BJ (cell line): ENCODE measurements around the gene OR13C5. TPM values are rescaled to one million over a fixed set of nuclear protein-coding genes. Genes with fewer than 3 reads are reported as not detected.

Experiments
- CTCF ChIA-PET: fragments of 350-600 bp; formaldehyde crosslinking; extraction: SDS; loops from one replicate; lab custom pipeline; 2021; ENCODE audit warnings: antibody characterized with exemption, inconsistent platforms; lab: Yijun Ruan, JAX
- POLR2A ChIA-PET: fragments of 300-600 bp; sonication (Branson Sonifier 250); formaldehyde crosslinking; extraction: SDS; loops from one replicate; lab custom pipeline; 2021; ENCODE audit warnings: antibody characterized with exemption; lab: Charles Lee
- DNase-seq: peaks from one replicate; pipeline ENCODE4 v3.0.0-alpha.2; 2011; ENCODE audit warnings: low read depth
- H3K27me3 ChIP-seq: 2 replicates; pipeline ENCODE4 v1.6.0; 2011; ENCODE audit warnings: low read length; ENCODE audit not compliant: control insufficient read depth, insufficient read depth
- H3K36me3 ChIP-seq: 2 replicates; pipeline ENCODE4 v1.5.1; 2011; ENCODE audit warnings: low read length; ENCODE audit not compliant: control insufficient read depth, insufficient read depth
- H3K4me3 ChIP-seq: 2 replicates; pipeline ENCODE4 v1.5.1; 2011; ENCODE audit warnings: low read depth, mild to moderate bottlenecking, control low read depth, low read length
- polyA plus RNA-seq: library from polyadenylated mRNA; depleted of rRNA; stranded (reverse); fragments of >200 nt; gene quantifications from 2 replicates; pipeline ENCODE4 v1.2.3, GENCODE V29; 2011
- TF ChIP-seq, protein P1 (sequence below): IDR thresholded peaks from 2 replicates; pipeline ENCODE4 v1.5.1; 2011; ENCODE audit warnings: low read depth, mild to moderate bottlenecking, control low read depth, inconsistent platforms, low read length, moderate library complexity; ENCODE audit not compliant: insufficient read depth

OR13C5 gene
- polyA plus RNA-seq, 1 experiment = not detected

DNA sequence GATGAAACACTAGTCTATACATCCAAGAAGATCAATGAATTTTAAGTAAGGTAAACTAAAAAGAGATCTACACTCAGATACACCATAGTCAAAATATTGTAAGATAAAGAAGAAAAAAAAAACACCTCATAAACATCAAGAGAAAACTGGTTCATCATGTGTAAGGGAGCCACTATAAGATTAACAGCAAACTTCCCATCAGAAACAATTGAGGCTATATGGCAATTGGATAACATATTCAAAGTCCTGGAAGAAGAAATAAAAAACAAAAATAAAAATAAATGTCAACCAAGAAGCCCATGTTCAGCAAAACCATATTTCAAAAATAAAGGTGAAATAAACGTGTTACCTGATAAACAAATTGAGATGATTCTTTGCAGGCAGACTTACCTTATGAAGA, 26.6 kb downstream of the OR13C5 start:
- DNase-seq = no peak
- ChIA-PET CTCF (no interaction called here), POLR2A (no interaction called here)
- TF ChIP-seq, protein P1, sequence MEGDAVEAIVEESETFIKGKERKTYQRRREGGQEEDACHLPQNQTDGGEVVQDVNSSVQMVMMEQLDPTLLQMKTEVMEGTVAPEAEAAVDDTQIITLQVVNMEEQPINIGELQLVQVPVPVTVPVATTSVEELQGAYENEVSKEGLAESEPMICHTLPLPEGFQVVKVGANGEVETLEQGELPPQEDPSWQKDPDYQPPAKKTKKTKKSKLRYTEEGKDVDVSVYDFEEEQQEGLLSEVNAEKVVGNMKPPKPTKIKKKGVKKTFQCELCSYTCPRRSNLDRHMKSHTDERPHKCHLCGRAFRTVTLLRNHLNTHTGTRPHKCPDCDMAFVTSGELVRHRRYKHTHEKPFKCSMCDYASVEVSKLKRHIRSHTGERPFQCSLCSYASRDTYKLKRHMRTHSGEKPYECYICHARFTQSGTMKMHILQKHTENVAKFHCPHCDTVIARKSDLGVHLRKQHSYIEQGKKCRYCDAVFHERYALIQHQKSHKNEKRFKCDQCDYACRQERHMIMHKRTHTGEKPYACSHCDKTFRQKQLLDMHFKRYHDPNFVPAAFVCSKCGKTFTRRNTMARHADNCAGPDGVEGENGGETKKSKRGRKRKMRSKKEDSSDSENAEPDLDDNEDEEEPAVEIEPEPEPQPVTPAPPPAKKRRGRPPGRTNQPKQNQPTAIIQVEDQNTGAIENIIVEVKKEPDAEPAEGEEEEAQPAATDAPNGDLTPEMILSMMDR = no peak
- H3K4me3 ChIP-seq = no peak overlapping the region
- H3K36me3 ChIP-seq = no peaks in the 10 kb centered on the region
- no peaks in the 10 kb centered on the region for H3K27me3 ChIP-seq

DNA sequence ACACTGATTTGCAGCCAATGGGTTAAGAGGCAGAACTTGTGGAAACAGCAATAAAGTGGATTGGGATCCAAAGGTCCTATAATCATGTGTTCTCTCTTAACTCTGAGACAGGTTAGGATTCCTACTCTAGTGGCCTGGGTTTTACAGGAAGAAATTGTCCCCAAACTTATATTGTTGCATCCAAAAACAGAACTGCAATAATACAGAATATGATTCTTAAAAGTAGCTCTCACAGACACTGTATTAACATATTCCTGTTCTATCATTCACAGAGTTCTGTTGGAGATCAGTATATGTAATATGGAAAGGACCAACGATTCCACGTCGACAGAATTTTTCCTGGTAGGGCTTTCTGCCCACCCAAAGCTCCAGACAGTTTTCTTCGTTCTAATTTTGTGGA, 30.3 kb downstream of the OR13C5 start, which contains the start of gene OR13C8:
Gene OR13C8 (plus strand): TSS at position 301 of the 400 bp plus-strand sequence. CDS start 0 bp downstream, at position 301.
- ChIA-PET CTCF (no interaction called here), POLR2A (no interaction called here)
- no peak for DNase-seq
- Histone ChIP-seq H3K36me3 (no peaks in the 10 kb centered on the region), H3K4me3 (no peak within 1 kb of the TSS), H3K27me3 (no peaks in the 10 kb centered on the region)
- TF ChIP-seq, protein P1 = no peak

DNA sequence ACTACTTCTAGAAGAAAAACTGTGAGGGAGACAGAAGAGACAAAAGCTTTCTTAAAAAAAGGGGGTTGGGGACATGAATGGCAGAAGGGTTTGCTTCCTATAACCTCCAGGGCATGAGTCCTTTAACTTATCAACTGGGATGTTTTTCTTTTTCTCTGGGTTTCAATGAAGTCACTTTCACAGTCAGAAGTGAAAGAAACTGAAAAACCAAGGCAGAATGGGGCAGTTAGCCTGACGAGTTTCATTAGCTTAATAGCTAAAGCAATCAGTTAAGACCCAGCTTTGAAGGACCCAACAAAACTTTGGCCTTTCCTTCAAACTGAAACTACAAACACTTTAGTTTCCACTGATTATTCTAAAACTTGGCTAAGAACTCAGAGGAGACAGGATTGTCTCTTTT, 34.9 kb downstream of the OR13C5 start:
- H3K4me3 ChIP-seq = no peak overlapping the region
- TF ChIP-seq, protein P1 = no peak
- H3K36me3 ChIP-seq = no peaks in the 10 kb centered on the region
- no peaks in the 10 kb centered on the region for H3K27me3 ChIP-seq
- DNase-seq = no peak
- CTCF ChIA-PET = interaction anchor here (1.2 kb wide), 1 partner anchor 25 kb away, joined by 3 read pairs; no protein-coding TSS in a partner anchor
- POLR2A ChIA-PET = no interaction called here

DNA sequence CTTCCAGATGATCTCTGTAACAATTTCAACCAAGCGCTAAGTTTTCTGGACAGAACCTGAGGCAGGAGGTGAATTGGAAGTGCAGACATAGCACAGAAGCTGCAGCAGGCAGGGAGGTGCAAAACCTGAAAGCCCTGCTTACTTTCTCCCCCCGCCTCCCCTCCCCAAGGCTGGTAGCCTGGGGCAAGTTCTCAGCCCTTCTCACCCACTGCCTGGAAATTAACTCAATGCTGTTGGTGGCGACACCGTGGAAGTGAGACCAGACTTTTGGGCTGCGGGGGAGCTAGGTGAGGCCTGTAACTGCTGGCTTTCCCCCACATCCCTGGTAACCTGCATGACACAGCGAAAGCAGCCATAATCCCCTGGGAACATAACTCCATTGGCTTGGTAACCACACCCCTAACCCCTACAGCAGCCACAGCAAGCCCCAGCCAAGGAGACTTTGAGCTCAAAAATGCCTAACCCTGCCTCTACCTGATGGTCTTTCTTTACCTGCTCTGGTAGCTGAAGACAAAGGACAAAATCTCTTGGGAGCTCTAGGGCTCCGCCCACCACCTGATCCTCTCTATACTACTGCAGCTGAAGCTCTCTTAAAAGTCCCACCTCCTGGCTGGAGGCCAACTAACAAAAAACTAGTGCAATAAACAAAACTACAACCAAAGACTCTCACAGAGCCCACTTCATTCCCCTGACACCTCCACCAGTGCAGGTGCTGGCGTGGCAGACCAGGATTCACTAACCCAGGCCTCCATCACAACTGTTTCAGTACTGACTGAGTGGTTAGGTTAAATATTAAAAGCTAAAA, 42.2 kb downstream of the OR13C5 start:
- CTCF ChIA-PET = no interaction called here
- TF ChIP-seq, protein P1 = no peak
- H3K4me3 ChIP-seq = no peak overlapping the region
- H3K27me3 ChIP-seq = no peaks in the 10 kb centered on the region
- no peaks in the 10 kb centered on the region for H3K36me3 ChIP-seq
- DNase-seq = no peak
- POLR2A ChIA-PET = no interaction called here

DNA sequence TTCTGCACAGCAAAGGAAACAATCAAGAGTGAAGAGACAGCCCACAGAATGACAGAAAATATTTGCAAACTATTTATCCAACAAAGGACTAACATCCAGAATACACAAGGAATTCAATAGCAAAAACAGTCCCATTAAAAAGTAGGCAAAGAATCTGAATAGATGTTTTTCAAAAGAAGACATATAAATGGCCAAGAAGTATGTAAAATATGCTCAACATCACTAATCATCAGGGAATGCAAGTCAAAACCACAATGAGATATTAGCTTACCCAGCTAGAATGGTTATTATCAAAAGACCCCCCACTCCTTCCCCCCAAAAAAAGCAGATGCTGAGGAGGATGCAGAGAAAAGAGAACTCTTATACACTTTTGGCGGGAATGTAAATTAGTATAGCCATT, 43.7 kb downstream of the OR13C5 start:
- CTCF ChIA-PET = no interaction called here
- TF ChIP-seq, protein P1 = no peak
- DNase-seq = peak; percentile 7
- no peak overlapping the region for H3K4me3 ChIP-seq
- POLR2A ChIA-PET = no interaction called here
- no peaks in the 10 kb centered on the region for H3K27me3 ChIP-seq
- H3K36me3 ChIP-seq = no peaks in the 10 kb centered on the region
